Karpas-422 (cell line): ENCODE data around the gene GABPB2. TPM values are rescaled to one million over a fixed set of nuclear protein-coding genes. Genes with fewer than 3 reads are reported as not detected.

Experiments
- DNase-seq: peaks from one replicate; pipeline ENCODE4 v3.0.0-alpha.2; 2015
- H2AFZ ChIP-seq: fragments of 200-600 bp; sonication (generic); 2 replicates; pipeline ENCODE4 v1.6.1; 2014; ENCODE audit warnings: antibody characterized with exemption, low read length, mixed read lengths
- H3K27ac ChIP-seq: fragments of 200-600 bp; sonication (generic); 2 replicates; pipeline ENCODE4 v1.5.1; 2014; ENCODE audit warnings: mild to moderate bottlenecking, low read length, moderate library complexity
- H3K27me3 ChIP-seq: fragments of 200-600 bp; sonication (generic); 2 replicates; pipeline ENCODE4 v1.6.1; 2014; ENCODE audit warnings: low read length, mixed read lengths
- H3K36me3 ChIP-seq: fragments of 200-600 bp; sonication (generic); 2 replicates; pipeline ENCODE4 v1.6.1; 2014; ENCODE audit warnings: low read length, mixed read lengths; ENCODE audit not compliant: insufficient read depth
- H3K4me1 ChIP-seq: fragments of 200-600 bp; sonication (generic); 2 replicates; pipeline ENCODE4 v1.6.1; 2014; ENCODE audit warnings: mild to moderate bottlenecking, low read length, mixed read lengths
- H3K4me2 ChIP-seq: fragments of 200-600 bp; sonication (generic); 2 replicates; pipeline ENCODE4 v1.6.1; 2014; ENCODE audit warnings: low read length, low read depth, mild to moderate bottlenecking; ENCODE audit not compliant: poor library complexity, severe bottlenecking
- H3K4me3 ChIP-seq: fragments of 200-600 bp; sonication (generic); 2 replicates; pipeline ENCODE4 v1.5.1; 2014; ENCODE audit warnings: mild to moderate bottlenecking, antibody characterized with exemption, low read length, mixed read lengths
- H3K79me2 ChIP-seq: fragments of 200-600 bp; sonication (generic); 2 replicates; pipeline ENCODE4 v1.6.1; 2014; ENCODE audit warnings: mild to moderate bottlenecking, low read length, mixed read lengths
- H3K9ac ChIP-seq: fragments of 200-600 bp; sonication (generic); 2 replicates; pipeline ENCODE4 v1.6.0; 2014; ENCODE audit warnings: low read length
- H3K9me2 ChIP-seq: fragments of 200-600 bp; sonication (generic), shearing (Covaris generic); replicated peaks from 2 replicates; pipeline ENCODE4 v1.6.0; 2014; ENCODE audit warnings: mild to moderate bottlenecking, low read length, moderate library complexity; ENCODE audit not compliant: insufficient read depth
- H3K9me3 ChIP-seq: fragments of 300-700, 200-600 bp; sonication (generic); 2 replicates; pipeline ENCODE4 v1.6.1; 2014; ENCODE audit warnings: low read length, mixed read lengths
- H4K20me1 ChIP-seq: fragments of 200-600 bp; sonication (generic); 2 replicates; pipeline ENCODE4 v1.6.1; 2014; ENCODE audit warnings: mild to moderate bottlenecking, antibody characterized with exemption, low read length, low read depth; ENCODE audit not compliant: insufficient read depth
- total RNA-seq: library from RNA; depleted of rRNA; stranded (reverse); fragments of >200 nt; shearing (Covaris generic); gene quantifications from 2 replicates; pipeline ENCODE4 v1.2.3, GENCODE V29; 2014; ENCODE audit warnings: low replicate concordance

Gene GABPB2
- total RNA-seq, 1 experiment from 2014 or later = 6.9 TPM

DNA sequence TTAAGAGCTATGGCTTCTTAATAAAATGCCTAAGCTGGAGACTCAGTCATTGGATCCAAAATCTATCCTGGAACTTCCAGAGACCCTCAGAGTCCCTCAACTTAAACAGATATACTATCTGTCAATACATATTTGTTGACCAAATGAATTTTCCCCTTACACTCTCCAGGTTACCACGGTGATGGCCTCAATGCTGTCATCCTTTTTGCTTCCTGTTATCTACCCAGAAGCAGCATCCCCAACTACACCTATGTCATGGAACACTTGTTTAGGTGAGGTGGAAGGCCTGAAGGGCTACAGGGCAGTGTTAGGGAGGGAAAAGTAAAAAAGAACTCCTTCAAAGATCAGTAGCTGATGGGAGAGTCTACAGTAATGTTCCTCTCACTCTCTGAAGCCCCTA, 27.4 kb upstream of the GABPB2 start:
- Histone ChIP-seq H3K27me3 (no peaks in the 10 kb centered on the region), H3K4me1 (peaks cover 6% of the 10 kb centered on the region), H3K9me3 (no peaks in the 10 kb centered on the region), H3K9me2 (no peaks in the 10 kb centered on the region), H3K9ac (no peak overlapping the region), H3K79me2 (peaks cover 4% of the 10 kb centered on the region; the same call in 1 of the 2 replicates), H4K20me1 (no peaks in the 10 kb centered on the region), H3K4me2 (no peak overlapping the region), H3K27ac (no peak overlapping the region), H2AFZ (no peak overlapping the region), H3K36me3 (0 out of 2 replicates have a peak, but pooled peaks cover 3% of the 10 kb centered on the region), H3K4me3 (no peak overlapping the region)
- DNase-seq = no peak

- peaks cover 5% of the 10 kb centered on the region; the same call in 1 of the 2 replicates for H3K79me2 ChIP-seq
- H3K4me3 ChIP-seq = peak within 1 kb of the TSS; percentile 88
- peaks cover 14% of the 10 kb centered on the region for H3K4me1 ChIP-seq
- H3K9ac ChIP-seq = peak within 1 kb of the TSS; percentile 93
- peak within 1 kb of the TSS; percentile 69 for H2AFZ ChIP-seq
- H3K4me2 ChIP-seq = peak within 1 kb of the TSS; percentile 95
- no peaks in the 10 kb centered on the region for H3K27me3 ChIP-seq
- no peaks in the 10 kb centered on the region for H3K9me3 ChIP-seq
- peak; percentile 90 for DNase-seq
- no peaks in the 10 kb centered on the region for H3K9me2 ChIP-seq
- H3K27ac ChIP-seq = peak within 1 kb of the TSS; percentile 74
- H3K36me3 ChIP-seq = peaks cover 12% of the 10 kb centered on the region
- no peaks in the 10 kb centered on the region for H4K20me1 ChIP-seq
Observed at GRCh38 chr1:151047591-151047924, 23.0 kb upstream of the GABPB2 start, which contains the start of gene C1orf56. Gene C1orf56, plus strand, starts transcription at chr1:151047751. Its CDS starts 97 bp downstream, at chr1:151047848.

GRCh38 chr1:151047925-151048644, 22.5 kb upstream of the GABPB2 start:
- peaks cover 12% of the 10 kb centered on the region for H3K36me3 ChIP-seq
- H3K4me3 ChIP-seq = peak overlapping the region; percentile 88
- H3K9me3 ChIP-seq = no peaks in the 10 kb centered on the region
- no peaks in the 10 kb centered on the region for H3K27me3 ChIP-seq
- H3K4me1 ChIP-seq = peaks cover 14% of the 10 kb centered on the region
- no peaks in the 10 kb centered on the region for H4K20me1 ChIP-seq
- no peaks in the 10 kb centered on the region for H3K9me2 ChIP-seq
- peak overlapping the region; percentile 74 for H3K27ac ChIP-seq
- DNase-seq = peak; percentile 91
- H3K4me2 ChIP-seq = peak overlapping the region; percentile 95
- H3K9ac ChIP-seq = peak overlapping the region; percentile 93
- peak overlapping the region; percentile 69 for H2AFZ ChIP-seq
- H3K79me2 ChIP-seq = peaks cover 5% of the 10 kb centered on the region; the same call in 1 of the 2 replicates

DNA sequence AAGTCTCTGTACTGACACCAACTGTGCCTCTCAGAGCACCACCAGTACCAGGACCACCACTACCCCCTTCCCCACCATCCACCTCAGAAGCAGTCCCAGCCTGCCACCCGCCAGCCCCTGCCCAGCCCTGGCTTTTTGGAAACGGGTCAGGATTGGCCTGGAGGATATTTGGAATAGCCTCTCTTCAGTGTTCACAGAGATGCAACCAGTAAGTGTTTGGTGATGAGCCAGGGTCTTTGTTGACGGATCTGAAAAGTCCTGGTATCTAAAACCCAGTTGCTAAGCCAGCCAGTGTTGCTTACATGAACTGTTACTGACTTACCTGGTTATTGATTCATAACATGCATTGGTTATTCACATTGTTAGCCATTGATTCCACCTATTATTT, 21.9 kb upstream of the GABPB2 start:
- H3K79me2 ChIP-seq = peaks cover 5% of the 10 kb centered on the region; the same call in 1 of the 2 replicates
- H4K20me1 ChIP-seq = no peaks in the 10 kb centered on the region
- no peak overlapping the region for H2AFZ ChIP-seq
- H3K9me3 ChIP-seq = no peaks in the 10 kb centered on the region
- H3K9me2 ChIP-seq = no peaks in the 10 kb centered on the region
- H3K27ac ChIP-seq = peak overlapping the region; percentile 74
- H3K4me2 ChIP-seq = peak overlapping the region; percentile 95
- peaks cover 14% of the 10 kb centered on the region for H3K4me1 ChIP-seq
- peak overlapping the region; percentile 88 for H3K4me3 ChIP-seq
- peaks cover 12% of the 10 kb centered on the region for H3K36me3 ChIP-seq
- H3K9ac ChIP-seq = peak overlapping the region; percentile 93
- DNase-seq = no peak
- no peaks in the 10 kb centered on the region for H3K27me3 ChIP-seq

DNA sequence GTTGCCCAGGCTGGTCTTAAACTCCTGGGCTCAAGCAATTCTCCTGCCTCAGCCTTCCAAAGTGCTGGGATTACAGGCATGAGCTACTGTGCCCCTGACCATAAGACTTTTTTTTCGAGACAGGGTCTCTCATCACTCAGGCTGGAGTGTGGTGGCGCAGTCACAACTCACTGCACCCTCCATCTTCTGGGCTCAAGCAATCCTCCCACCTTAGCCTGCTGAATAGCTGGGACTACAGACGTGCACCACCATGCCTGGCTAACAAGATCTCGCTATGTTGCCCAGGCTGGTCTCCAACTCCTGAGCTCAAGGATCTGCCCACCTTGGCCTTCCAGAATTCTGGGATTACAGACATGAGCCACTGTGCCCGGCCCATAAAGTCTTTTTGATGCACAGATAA, 21.1 kb upstream of the GABPB2 start:
- no peak overlapping the region for H3K4me3 ChIP-seq
- no peak overlapping the region for H3K27ac ChIP-seq
- no peak overlapping the region for H2AFZ ChIP-seq
- H3K9ac ChIP-seq = no peak overlapping the region
- no peaks in the 10 kb centered on the region for H4K20me1 ChIP-seq
- no peak for DNase-seq
- no peaks in the 10 kb centered on the region for H3K27me3 ChIP-seq
- no peaks in the 10 kb centered on the region for H3K9me2 ChIP-seq
- H3K9me3 ChIP-seq = no peaks in the 10 kb centered on the region
- no peak overlapping the region for H3K4me2 ChIP-seq
- peaks cover 5% of the 10 kb centered on the region; the same call in 1 of the 2 replicates for H3K79me2 ChIP-seq
- peaks cover 17% of the 10 kb centered on the region for H3K36me3 ChIP-seq
- H3K4me1 ChIP-seq = peaks cover 14% of the 10 kb centered on the region

DNA sequence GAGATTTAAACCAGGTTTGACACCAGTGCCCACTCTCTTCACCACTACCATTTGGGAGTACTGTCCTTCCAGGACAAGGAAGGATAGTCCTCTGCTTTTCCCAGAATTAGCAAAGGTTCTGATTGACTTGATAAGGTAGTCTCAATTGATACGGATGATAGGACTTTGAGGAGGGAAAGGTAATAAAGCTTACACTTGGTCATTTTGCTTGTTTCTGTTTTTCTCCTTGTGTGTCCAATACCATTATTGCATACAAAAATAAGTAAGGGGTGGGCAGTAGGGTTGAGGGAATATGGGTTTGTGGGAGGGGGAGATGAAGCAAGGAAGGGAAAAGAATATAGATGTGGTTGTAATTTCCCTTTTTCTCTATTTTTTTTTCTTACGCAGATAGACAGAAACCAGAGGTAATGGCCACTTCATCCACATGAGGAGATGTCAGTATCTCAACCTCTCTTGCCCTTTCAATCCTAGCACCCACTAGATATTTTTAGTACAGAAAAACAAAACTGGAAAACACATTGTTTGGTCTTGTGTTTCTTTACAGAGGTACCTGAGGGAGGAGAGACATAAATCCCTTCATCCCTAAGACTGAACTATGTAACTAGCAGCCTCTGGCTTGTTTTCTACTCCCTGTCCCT, 20.4 kb upstream of the GABPB2 start:
- peaks cover 14% of the 10 kb centered on the region for H3K4me1 ChIP-seq
- H3K9me2 ChIP-seq = no peaks in the 10 kb centered on the region
- no peak overlapping the region for H2AFZ ChIP-seq
- H3K36me3 ChIP-seq = peaks cover 24% of the 10 kb centered on the region
- no peak overlapping the region for H3K4me3 ChIP-seq
- peaks cover 5% of the 10 kb centered on the region; the same call in 1 of the 2 replicates for H3K79me2 ChIP-seq
- 0 out of 2 replicates have a peak overlapping the region, but pooled peaks have one; percentile 4 for H3K27ac ChIP-seq
- H3K27me3 ChIP-seq = no peaks in the 10 kb centered on the region
- DNase-seq = no peak
- H4K20me1 ChIP-seq = no peaks in the 10 kb centered on the region
- H3K4me2 ChIP-seq = peak overlapping the region; percentile 7
- no peaks in the 10 kb centered on the region for H3K9me3 ChIP-seq
- H3K9ac ChIP-seq = no peak overlapping the region

GRCh38 chr1:151051356-151052009, 19.1 kb upstream of the GABPB2 start:
- Histone ChIP-seq H3K9me2 (no peaks in the 10 kb centered on the region), H3K9ac (no peak overlapping the region), H3K27me3 (no peaks in the 10 kb centered on the region), H4K20me1 (peaks cover 2% of the 10 kb centered on the region; the same call in 1 of the 2 replicates), H3K9me3 (no peaks in the 10 kb centered on the region), H2AFZ (no peak overlapping the region), H3K27ac (no peak overlapping the region), H3K4me3 (no peak overlapping the region), H3K4me2 (no peak overlapping the region), H3K36me3 (peaks cover 34% of the 10 kb centered on the region), H3K79me2 (peaks cover 16% of the 10 kb centered on the region), H3K4me1 (peaks cover 15% of the 10 kb centered on the region)
- no peak for DNase-seq

- H3K79me2 ChIP-seq = peaks cover 47% of the 10 kb centered on the region
- no peak overlapping the region for H3K4me3 ChIP-seq
- peaks cover 38% of the 10 kb centered on the region for H3K36me3 ChIP-seq
- H3K9me3 ChIP-seq = no peaks in the 10 kb centered on the region
- H3K27ac ChIP-seq = no peak overlapping the region
- H3K4me2 ChIP-seq = no peak overlapping the region
- no peaks in the 10 kb centered on the region for H3K9me2 ChIP-seq
- peaks cover 22% of the 10 kb centered on the region for H3K4me1 ChIP-seq
- no peak overlapping the region for H2AFZ ChIP-seq
- DNase-seq = no peak
- H4K20me1 ChIP-seq = peaks cover 23% of the 10 kb centered on the region
- no peaks in the 10 kb centered on the region for H3K27me3 ChIP-seq
- H3K9ac ChIP-seq = no peak overlapping the region
Observed at GRCh38 chr1:151054971-151055547, 15.5 kb upstream of the GABPB2 start.
